ENCODE results near the gene LRRFIP1. TPM values are rescaled to one million over a fixed set of nuclear protein-coding genes. Genes with fewer than 3 reads are reported as not detected.

LRRFIP1 gene
- total RNA-seq, 6 experiments from 2014 or later = 90.6 to 107 (median 102) TPM

DNA sequence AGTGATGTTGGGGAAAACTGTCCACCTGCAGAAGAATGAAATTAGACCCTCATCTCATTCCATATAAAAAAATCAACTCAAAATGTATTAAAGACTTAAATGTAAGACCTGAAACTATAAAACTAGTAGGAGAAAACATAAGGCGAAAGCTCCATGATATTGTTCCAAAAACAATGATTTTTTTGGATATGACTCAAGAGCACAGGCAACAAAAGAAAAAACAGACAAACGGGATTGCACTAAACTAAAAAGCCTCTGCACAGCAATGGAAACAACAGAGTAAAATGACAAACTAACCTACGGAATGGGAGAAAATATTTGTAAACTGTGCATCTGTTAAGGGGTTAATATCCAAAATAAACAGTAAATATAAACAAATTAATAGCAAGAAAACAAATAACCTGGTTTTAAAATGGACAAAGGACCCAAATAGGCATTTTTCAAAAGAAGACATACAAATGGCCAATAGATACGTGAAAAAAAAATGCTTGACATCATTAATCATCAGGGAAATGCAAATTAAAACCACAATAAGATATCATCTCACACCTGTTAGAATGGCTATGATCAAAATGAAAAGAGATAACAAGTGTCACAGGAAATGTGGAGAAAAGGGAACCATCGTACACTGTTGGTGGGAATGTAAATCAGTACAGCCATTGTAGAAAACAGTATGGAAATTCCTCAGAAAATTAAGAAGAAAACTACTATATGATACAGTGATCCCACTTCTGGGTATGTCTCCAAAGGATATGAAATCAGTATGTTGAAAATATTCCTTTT is 26.6 kb downstream of the LRRFIP1 start:
- H3K36me3 Mint-ChIP-seq (ENCODE audit: low read depth) = peaks cover 53% of the 10 kb centered on the region
- TF ChIP-seq, protein P1, sequence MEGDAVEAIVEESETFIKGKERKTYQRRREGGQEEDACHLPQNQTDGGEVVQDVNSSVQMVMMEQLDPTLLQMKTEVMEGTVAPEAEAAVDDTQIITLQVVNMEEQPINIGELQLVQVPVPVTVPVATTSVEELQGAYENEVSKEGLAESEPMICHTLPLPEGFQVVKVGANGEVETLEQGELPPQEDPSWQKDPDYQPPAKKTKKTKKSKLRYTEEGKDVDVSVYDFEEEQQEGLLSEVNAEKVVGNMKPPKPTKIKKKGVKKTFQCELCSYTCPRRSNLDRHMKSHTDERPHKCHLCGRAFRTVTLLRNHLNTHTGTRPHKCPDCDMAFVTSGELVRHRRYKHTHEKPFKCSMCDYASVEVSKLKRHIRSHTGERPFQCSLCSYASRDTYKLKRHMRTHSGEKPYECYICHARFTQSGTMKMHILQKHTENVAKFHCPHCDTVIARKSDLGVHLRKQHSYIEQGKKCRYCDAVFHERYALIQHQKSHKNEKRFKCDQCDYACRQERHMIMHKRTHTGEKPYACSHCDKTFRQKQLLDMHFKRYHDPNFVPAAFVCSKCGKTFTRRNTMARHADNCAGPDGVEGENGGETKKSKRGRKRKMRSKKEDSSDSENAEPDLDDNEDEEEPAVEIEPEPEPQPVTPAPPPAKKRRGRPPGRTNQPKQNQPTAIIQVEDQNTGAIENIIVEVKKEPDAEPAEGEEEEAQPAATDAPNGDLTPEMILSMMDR (IDR thresholded peaks at IDR 0.05) = no peak
- H3K27me3 Mint-ChIP-seq (ENCODE audit: insufficient read depth) = peaks cover 1% of the 10 kb centered on the region
- peaks cover 28% of the 10 kb centered on the region for H3K4me1 Mint-ChIP-seq (ENCODE audit: low read depth)
- no peak for DNase-seq
- peaks cover 11% of the 10 kb centered on the region for H3K9me3 Mint-ChIP-seq
- no peak overlapping the region for H3K4me3 Mint-ChIP-seq
- no peak overlapping the region for H3K27ac Mint-ChIP-seq

DNA sequence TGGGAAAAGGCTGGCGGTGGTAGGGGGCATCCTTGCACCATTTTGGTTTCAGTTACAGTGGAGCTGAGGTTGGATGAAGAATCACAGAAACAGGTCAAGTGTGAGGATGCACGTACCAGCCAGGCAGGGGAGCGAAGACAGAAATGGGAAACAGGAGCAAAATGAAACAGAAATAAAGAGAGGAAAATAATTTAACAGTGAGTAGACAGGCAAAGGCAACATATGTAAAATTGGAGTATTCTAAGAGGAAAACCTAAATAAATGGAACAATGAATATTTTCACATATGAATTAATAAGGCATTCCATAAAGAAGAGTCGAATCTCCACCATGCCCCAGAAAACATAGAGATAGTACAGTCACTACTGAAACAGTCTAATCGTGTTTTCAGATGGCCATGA is 29.7 kb downstream of the LRRFIP1 start:
- H3K27ac Mint-ChIP-seq = no peak overlapping the region
- no peak overlapping the region for H3K4me3 Mint-ChIP-seq
- peaks cover 23% of the 10 kb centered on the region for H3K4me1 Mint-ChIP-seq (ENCODE audit: low read depth)

DNA sequence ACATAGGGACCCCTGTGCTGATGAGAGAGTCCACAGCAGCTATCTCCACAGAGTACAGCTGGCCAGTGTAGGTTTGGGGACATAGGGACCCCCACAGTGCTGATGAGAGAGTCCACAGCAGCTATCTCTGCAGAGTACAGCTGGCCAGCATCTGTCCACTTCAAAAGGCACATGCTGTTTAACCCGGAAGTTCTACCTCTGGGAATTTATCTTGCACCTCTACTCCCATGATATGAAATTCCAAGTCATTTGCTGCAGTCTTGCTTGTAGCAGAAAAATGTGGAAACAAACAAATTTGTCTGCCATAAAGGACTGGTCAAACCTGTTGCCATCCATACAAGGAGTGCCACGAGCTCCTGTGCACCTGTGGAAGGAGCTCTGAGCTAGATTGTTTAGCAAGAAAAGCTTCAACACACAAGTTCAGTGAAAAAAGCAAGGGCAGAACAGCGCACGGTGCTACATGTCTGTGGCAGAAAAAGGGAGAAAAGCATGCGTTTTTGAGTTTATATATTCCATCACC is 33.1 kb downstream of the LRRFIP1 start:
- no peak overlapping the region for H3K4me3 Mint-ChIP-seq
- H3K4me1 Mint-ChIP-seq (ENCODE audit: low read depth) = peaks cover 21% of the 10 kb centered on the region
- peaks cover 1% of the 10 kb centered on the region for H3K27me3 Mint-ChIP-seq (ENCODE audit: insufficient read depth)
- TF ChIP-seq, protein P1 (IDR thresholded peaks at IDR 0.05) = no peak
- DNase-seq = no peak
- H3K27ac Mint-ChIP-seq = no peak overlapping the region
- H3K9me3 Mint-ChIP-seq = peaks cover 6% of the 10 kb centered on the region
- peaks cover 13% of the 10 kb centered on the region for H3K36me3 Mint-ChIP-seq (ENCODE audit: low read depth)

More for the DNA sequence above, 29.7 kb downstream of the LRRFIP1 start:
- no peak for DNase-seq
- peaks cover 31% of the 10 kb centered on the region for H3K36me3 Mint-ChIP-seq (ENCODE audit: low read depth)
- peaks cover 1% of the 10 kb centered on the region for H3K27me3 Mint-ChIP-seq (ENCODE audit: insufficient read depth)
- H3K9me3 Mint-ChIP-seq = peaks cover 11% of the 10 kb centered on the region
- TF ChIP-seq, protein P1 (IDR thresholded peaks at IDR 0.05) = no peak

DNA sequence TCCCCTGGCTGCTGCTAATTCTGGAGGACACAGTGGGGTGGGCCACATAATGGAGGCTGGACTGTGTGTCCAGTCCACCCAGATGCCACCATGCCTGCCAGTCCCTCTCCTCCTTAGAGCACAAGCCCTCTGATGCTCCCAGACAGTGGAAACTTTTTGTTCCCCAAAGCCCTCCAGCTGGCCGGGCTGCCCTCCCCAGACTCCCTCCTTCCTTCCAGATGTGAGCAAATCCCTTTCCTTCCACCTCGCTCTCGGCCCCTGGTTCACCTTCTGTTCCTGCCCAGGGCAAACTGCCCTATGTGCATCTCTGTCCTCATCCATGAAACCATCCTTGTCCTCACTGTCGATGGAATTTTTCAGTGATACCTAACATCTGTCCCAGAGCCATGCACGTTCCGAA is 33.9 kb downstream of the LRRFIP1 start:
- TF ChIP-seq, protein P1 (IDR thresholded peaks at IDR 0.05) = no peak
- no peak for DNase-seq
- Mint-ChIP-seq H3K4me3 (no peak overlapping the region), H3K27ac (no peak overlapping the region), H3K9me3 (peaks cover 6% of the 10 kb centered on the region), H3K4me1 (ENCODE audit: low read depth) (peaks cover 16% of the 10 kb centered on the region), H3K36me3 (ENCODE audit: low read depth) (peaks cover 13% of the 10 kb centered on the region), H3K27me3 (ENCODE audit: insufficient read depth) (peaks cover 1% of the 10 kb centered on the region)

DNA sequence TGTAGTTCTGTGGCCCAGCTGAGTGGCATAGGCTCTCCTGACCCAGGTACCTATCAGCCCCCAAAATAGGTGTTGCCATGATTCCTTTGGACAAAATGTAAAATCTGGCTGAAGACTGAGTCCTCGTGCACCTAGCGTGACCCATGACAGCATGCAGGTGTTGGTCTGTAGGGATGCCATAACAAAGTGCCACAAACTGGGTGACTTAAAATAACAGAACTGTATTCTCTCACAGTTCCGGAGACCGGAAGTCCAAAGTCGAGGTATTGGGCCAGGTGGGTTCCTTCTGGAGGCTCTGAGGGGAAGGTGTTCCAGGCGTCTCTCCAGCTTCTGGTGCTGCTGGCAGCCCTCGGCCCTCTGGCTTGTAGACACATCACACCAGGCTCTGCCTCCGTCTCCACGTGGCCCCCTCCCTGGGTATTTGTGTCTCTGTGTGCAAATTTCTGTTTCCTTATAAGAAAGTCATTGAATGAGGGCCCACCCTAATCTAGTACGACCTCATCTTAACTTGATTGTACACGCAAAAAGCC is 34.5 kb downstream of the LRRFIP1 start:
- peaks cover 16% of the 10 kb centered on the region for H3K36me3 Mint-ChIP-seq (ENCODE audit: low read depth)
- peaks cover 10% of the 10 kb centered on the region for H3K4me1 Mint-ChIP-seq (ENCODE audit: low read depth)
- H3K4me3 Mint-ChIP-seq = no peak overlapping the region
- peaks cover 2% of the 10 kb centered on the region for H3K27me3 Mint-ChIP-seq (ENCODE audit: insufficient read depth)
- no peak overlapping the region for H3K27ac Mint-ChIP-seq
- DNase-seq = no peak
- H3K9me3 Mint-ChIP-seq = peaks cover 5% of the 10 kb centered on the region
- TF ChIP-seq, protein P1 (IDR thresholded peaks at IDR 0.05) = no peak

Data from HFFc6 (cell line).